ENCODE data around the gene CAPN1. TPM values are rescaled to one million over a fixed set of nuclear protein-coding genes. Genes with fewer than 3 reads are reported as not detected.

The CAPN1 gene
- total RNA-seq, 1 experiment from 2014 or later, result 99.3 TPM

GRCh38 chr11:65207918-65208784 lies 26.4 kb downstream of the CAPN1 start:
- no peaks in the 10 kb centered on the region for H3K9me3 ChIP-seq
- DNase-seq, result no peak
- H3K27me3 ChIP-seq, result no peaks in the 10 kb centered on the region
- H3K4me3 ChIP-seq, result no peak overlapping the region
- H3K36me3 ChIP-seq, result peaks cover 22% of the 10 kb centered on the region

GRCh38 chr11:65208785-65209710 lies 27.3 kb downstream of the CAPN1 start:
- Histone ChIP-seq H3K27me3 (no peaks in the 10 kb centered on the region), H3K4me3 (no peak overlapping the region), H3K9me3 (no peaks in the 10 kb centered on the region), H3K36me3 (peaks cover 22% of the 10 kb centered on the region)
- no peak for DNase-seq

GRCh38 chr11:65209711-65210360 lies 28.1 kb downstream of the CAPN1 start:
- H3K27me3 ChIP-seq, result no peaks in the 10 kb centered on the region
- H3K36me3 ChIP-seq, result peaks cover 22% of the 10 kb centered on the region
- no peaks in the 10 kb centered on the region for H3K9me3 ChIP-seq
- H3K4me3 ChIP-seq, result no peak overlapping the region
- no peak for DNase-seq

- Histone ChIP-seq H3K9me3 (no peaks in the 10 kb centered on the region), H3K36me3 (peaks cover 20% of the 10 kb centered on the region), H3K4me3 (no peak overlapping the region), H3K27me3 (no peaks in the 10 kb centered on the region)
- no peak for DNase-seq
Measured at GRCh38 chr11:65210361-65210731, 28.6 kb downstream of the CAPN1 start.

GRCh38 chr11:65210748-65211147 lies 29.0 kb downstream of the CAPN1 start:
- no peak for DNase-seq

DNA sequence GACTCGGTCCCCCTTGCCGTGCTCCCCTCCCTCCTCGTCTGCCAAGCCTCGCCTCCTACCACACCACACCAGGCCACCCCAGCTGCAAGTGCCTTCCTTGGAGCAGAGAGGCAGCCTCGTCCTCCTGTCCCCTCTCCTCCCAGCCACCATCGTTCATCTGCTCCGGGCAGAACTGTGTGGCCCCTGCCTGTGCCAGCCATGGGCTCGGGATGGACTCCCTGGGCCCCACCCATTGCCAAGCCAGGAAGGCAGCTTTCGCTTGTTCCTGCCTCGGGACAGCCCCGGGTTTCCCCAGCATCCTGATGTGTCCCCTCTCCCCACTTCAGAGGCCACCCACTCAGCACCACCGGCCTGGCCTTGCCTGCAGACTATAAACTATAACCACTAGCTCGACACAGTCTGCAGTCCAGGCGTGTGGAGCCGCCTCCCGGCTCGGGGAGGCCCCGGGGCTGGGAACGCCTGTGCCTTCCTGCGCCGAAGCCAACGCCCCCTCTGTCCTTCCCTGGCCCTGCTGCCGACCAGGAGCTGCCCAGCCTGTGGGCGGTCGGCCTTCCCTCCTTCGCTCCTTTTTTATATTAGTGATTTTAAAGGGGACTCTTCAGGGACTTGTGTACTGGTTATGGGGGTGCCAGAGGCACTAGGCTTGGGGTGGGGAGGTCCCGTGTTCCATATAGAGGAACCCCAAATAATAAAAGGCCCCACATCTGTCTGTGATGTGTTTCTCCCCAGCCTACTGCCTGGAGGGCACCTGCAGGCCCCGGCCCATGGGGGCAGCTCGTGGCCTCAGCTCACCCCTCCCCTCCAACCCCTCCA lies 29.8 kb downstream of the CAPN1 start:
- no peak for DNase-seq
- H3K27me3 ChIP-seq, result no peaks in the 10 kb centered on the region
- H3K9me3 ChIP-seq, result no peaks in the 10 kb centered on the region
- peaks cover 12% of the 10 kb centered on the region for H3K36me3 ChIP-seq
- H3K4me3 ChIP-seq, result no peak overlapping the region

More at GRCh38 chr11:65210748-65211147, 29.0 kb downstream of the CAPN1 start:
- H3K4me3 ChIP-seq, result no peak overlapping the region
- peaks cover 16% of the 10 kb centered on the region for H3K36me3 ChIP-seq
- no peaks in the 10 kb centered on the region for H3K9me3 ChIP-seq
- no peaks in the 10 kb centered on the region for H3K27me3 ChIP-seq

DNA sequence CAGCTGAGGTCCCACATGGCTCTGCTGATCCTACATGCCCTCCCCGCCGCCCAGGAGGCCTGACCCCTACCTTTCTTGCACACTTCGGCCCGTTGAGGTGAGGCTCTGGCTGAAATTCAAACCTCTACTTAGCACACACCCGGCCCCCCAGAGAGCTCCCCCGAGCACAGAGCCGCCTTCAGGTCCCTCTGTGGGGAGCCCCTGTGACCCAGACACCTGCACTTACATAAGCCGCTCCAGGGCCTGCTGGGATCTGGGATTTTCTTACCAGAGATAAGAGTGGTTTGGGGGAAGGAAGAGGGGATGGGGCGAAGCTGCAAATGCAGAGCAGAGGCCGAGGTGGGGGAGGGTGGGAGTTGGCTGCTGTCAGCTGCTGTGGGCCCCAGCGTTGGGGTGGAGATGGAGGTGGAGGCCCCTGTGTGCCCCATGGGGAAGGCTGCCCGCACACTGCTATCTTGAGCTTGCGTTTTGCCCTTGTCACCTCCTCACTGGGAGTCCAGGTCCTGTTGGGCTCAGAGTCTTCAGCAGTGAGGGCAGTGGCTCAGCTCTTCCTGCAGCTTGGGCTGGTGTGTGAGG lies 30.6 kb downstream of the CAPN1 start:
- peaks cover 12% of the 10 kb centered on the region for H3K36me3 ChIP-seq
- DNase-seq, result no peak
- no peaks in the 10 kb centered on the region for H3K9me3 ChIP-seq
- no peaks in the 10 kb centered on the region for H3K27me3 ChIP-seq
- no peak overlapping the region for H3K4me3 ChIP-seq

- no peaks in the 10 kb centered on the region for H3K9me3 ChIP-seq
- H3K4me3 ChIP-seq, result no peak overlapping the region
- H3K36me3 ChIP-seq, result peaks cover 12% of the 10 kb centered on the region
- no peaks in the 10 kb centered on the region for H3K27me3 ChIP-seq
- DNase-seq, result no peak
Measured at GRCh38 chr11:65213322-65214211, 31.8 kb downstream of the CAPN1 start.

DNA sequence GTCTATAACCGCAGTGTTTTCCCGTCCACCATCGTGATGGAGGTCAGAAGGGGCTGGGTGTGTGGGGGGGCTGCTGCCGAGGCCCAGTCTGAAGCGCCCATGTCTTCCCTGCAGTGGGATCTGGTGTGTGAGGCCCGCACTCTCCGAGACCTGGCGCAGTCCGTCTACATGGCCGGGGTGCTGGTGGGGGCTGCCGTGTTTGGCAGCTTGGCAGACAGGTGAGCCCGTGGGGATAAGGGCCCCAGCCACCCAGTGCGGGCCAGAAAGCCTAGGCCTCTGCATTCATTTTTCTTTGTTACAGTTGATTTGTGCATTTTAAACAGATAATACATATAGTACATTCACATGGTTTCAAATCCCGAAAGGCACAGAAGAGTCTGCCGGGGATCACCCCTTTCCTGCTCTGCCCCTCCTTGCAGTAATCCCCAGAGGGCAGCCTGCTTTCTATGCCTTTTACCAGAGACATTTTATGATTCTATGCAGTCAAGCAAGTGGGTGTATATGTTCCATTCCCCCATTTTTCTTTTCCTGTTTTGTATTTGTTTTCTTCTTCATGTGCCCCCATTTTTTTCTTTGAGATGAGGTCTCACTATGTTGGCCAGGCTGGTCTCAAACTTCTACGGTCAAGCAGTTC lies 32.6 kb downstream of the CAPN1 start:
- Histone ChIP-seq H3K9me3 (no peaks in the 10 kb centered on the region), H3K36me3 (peaks cover 10% of the 10 kb centered on the region), H3K4me3 (no peak overlapping the region), H3K27me3 (no peaks in the 10 kb centered on the region)
- no peak for DNase-seq

- peaks cover 5% of the 10 kb centered on the region for H3K36me3 ChIP-seq
- no peaks in the 10 kb centered on the region for H3K9me3 ChIP-seq
- DNase-seq, result peak; percentile 23
- H3K27me3 ChIP-seq, result no peaks in the 10 kb centered on the region
- no peak overlapping the region for H3K4me3 ChIP-seq
Measured at GRCh38 chr11:65215441-65216076, 33.8 kb downstream of the CAPN1 start.

GRCh38 chr11:65216830-65217229 lies 35.1 kb downstream of the CAPN1 start:
- no peak for DNase-seq
- no peaks in the 10 kb centered on the region for H3K9me3 ChIP-seq

DNA sequence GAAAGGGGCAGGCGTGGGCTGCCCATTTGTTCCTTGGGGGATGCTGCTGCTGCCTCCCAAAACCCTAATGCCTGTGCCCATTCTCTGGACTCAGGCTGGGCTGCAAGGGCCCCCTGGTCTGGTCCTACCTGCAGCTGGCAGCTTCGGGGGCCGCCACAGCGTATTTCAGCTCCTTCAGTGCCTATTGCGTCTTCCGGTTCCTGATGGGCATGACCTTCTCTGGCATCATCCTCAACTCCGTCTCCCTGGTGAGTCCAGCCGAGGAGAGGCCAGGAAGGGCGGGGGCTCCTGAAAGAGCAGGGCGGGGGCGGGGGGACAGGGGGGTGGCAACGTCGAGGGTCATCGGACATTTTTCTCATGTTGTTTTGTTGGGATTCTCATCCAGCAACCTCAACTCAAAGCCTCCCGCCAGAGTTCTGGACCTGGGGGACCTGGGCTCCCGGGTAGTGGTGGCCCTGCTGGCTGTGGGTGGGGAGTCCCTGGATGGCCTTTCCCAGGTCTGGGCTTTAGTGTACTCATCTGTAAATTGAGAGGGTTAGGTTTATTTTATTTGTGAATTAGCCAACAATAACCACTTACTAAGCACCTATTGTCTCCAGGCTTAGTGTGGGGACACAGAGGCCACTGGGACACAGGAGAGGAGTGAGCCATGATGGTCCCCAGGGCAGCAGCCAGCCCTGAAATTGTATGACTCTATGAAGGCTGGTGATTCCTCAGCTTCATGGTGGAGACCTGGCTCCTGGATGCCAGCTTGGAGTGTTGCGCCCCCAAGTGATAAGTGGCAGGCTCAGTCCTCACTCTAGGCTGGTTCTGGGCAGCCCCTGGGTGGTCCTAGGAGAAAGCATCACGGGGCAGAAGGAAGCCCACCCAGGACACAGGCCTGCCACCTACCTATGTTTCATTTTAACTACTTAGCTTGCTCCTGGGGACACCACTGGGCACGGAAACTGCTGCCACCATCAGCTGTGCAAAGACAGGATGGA lies 36.0 kb downstream of the CAPN1 start:
- DNase-seq, result no peak
- Histone ChIP-seq H3K27me3 (no peaks in the 10 kb centered on the region), H3K36me3 (no peaks in the 10 kb centered on the region), H3K4me3 (no peak overlapping the region), H3K9me3 (no peaks in the 10 kb centered on the region)

More at GRCh38 chr11:65216830-65217229, 35.1 kb downstream of the CAPN1 start:
- Histone ChIP-seq H3K4me3 (no peak overlapping the region), H3K36me3 (no peaks in the 10 kb centered on the region), H3K27me3 (no peaks in the 10 kb centered on the region)

DNA sequence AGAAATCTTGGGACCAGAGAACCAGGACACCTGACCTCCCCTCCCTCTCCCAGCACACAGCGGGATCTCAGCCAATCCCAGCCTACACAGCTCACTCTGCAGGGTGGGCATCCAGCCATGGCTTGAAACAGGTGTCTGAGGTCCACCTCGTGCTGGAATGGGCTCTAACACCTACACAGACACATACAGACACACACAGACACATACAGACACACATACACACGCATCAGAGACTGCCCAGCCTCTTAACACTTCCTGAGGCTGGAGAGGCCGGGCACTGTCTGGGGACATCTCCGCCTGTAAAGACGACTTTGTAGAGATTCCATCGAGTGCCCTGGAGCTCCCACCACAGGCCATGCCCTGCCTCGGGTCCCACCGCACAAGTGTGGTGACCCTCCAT lies 36.7 kb downstream of the CAPN1 start:
- no peaks in the 10 kb centered on the region for H3K27me3 ChIP-seq
- DNase-seq, result no peak
- H3K36me3 ChIP-seq, result no peaks in the 10 kb centered on the region
- no peak overlapping the region for H3K4me3 ChIP-seq
- H3K9me3 ChIP-seq, result no peaks in the 10 kb centered on the region

Measured in MG63 (cell line).